IMR-90 (cell line): ENCODE measurements around the gene HS3ST5. TPM values are rescaled to one million over a fixed set of nuclear protein-coding genes. Genes with fewer than 3 reads are reported as not detected.

Experiments used
- ATAC-seq: fragments of 200-7000 bp; cut with Tn5 transposase; 2 replicates; pipeline ENCODE4 v1.9.1; 2020; ENCODE audit warnings: low read depth, mild to moderate bottlenecking, moderate library complexity
- BruUV-seq: library from RNA; stranded (reverse); fragments of 400-500 nt; replicated peaks from 2 replicates; lab custom pipeline; 2021; lab: Mats Ljungman, UMichigan
- CTCF ChIA-PET: fragments of 300-600 bp; formaldehyde crosslinking; extraction: SDS; loops from one replicate; lab custom pipeline; 2021; ENCODE audit warnings: antibody characterized with exemption; lab: Yijun Ruan, JAX
- POLR2A ChIA-PET: fragments of 300-600 bp; sonication (Branson Sonifier 250); formaldehyde crosslinking; loops from one replicate; lab custom pipeline; 2022; ENCODE audit warnings: antibody characterized with exemption; ENCODE audit not compliant: unreplicated experiment; lab: Charles Lee
- DNase-seq: peaks from one replicate; pipeline ENCODE4 v3.0.0; 2013
- H2AFZ ChIP-seq: replicated peaks from 2 replicates; pipeline ENCODE3; 2013; ENCODE audit warnings: low read length, mild to moderate bottlenecking; ENCODE audit not compliant: poor library complexity
- H2AK5ac ChIP-seq: 2 replicates; pipeline ENCODE4 v1.6.1; 2013; ENCODE audit warnings: low read depth, low read length, inconsistent platforms
- H2AK9ac ChIP-seq: replicated peaks from 2 replicates; pipeline ENCODE3; 2013; ENCODE audit warnings: mild to moderate bottlenecking, low read depth, low read length, moderate library complexity; ENCODE audit not compliant: poor library complexity
- H2BK120ac ChIP-seq: 2 replicates; pipeline ENCODE4 v1.6.1; 2013; ENCODE audit warnings: low read depth, low read length, inconsistent platforms
- H2BK15ac ChIP-seq: 3 replicates; pipeline ENCODE4 v1.6.1; 2013; ENCODE audit warnings: low read depth, low read length, inconsistent platforms
- H2BK20ac ChIP-seq: 2 replicates; pipeline ENCODE4 v1.6.1; 2013; ENCODE audit warnings: low read depth, mild to moderate bottlenecking, inconsistent platforms, low read length, moderate library complexity
- H2BK5ac ChIP-seq: 2 replicates; pipeline ENCODE4 v1.6.1; 2013; ENCODE audit warnings: mild to moderate bottlenecking, low read depth, low read length, inconsistent platforms; ENCODE audit not compliant: poor library complexity, severe bottlenecking
- H3K14ac ChIP-seq: replicated peaks from 2 replicates; pipeline ENCODE4 v1.6.1; 2013; ENCODE audit warnings: low read depth, low read length, inconsistent platforms
- H3K18ac ChIP-seq: 2 replicates; pipeline ENCODE4 v1.6.1; 2013; ENCODE audit warnings: low read depth, low read length, control low read depth
- H3K23ac ChIP-seq: 2 replicates; pipeline ENCODE4 v1.6.1; 2013; ENCODE audit warnings: low read depth, low read length, inconsistent platforms
- H3K27ac ChIP-seq: 2 replicates; pipeline ENCODE4 v1.5.1; 2013; ENCODE audit warnings: mild to moderate bottlenecking, control low read depth, low read length; ENCODE audit not compliant: insufficient read depth
- H3K27me3 ChIP-seq: 2 replicates; pipeline ENCODE4 v1.6.1; 2013; ENCODE audit warnings: low read length; ENCODE audit not compliant: control insufficient read depth, insufficient read depth
- H3K36me3 ChIP-seq: 2 replicates; pipeline ENCODE4 v1.6.1; 2013; ENCODE audit warnings: low read length, mixed read lengths; ENCODE audit not compliant: control insufficient read depth, insufficient read depth
- H3K4ac ChIP-seq: 2 replicates; pipeline ENCODE4 v1.6.1; 2013; ENCODE audit warnings: low read depth, low read length, inconsistent platforms
- H3K4me1 ChIP-seq: 2 replicates; pipeline ENCODE4 v1.6.1; 2013; ENCODE audit warnings: low read length, mixed read lengths; ENCODE audit not compliant: control insufficient read depth, insufficient read depth
- H3K4me2 ChIP-seq: 2 replicates; pipeline ENCODE4 v1.6.1; 2013; ENCODE audit warnings: low read depth, mild to moderate bottlenecking, control low read depth, low read length, moderate library complexity
- H3K4me3 ChIP-seq: 2 replicates; pipeline ENCODE4 v1.5.1; 2013; ENCODE audit warnings: low read depth, mild to moderate bottlenecking, control low read depth, low read length, moderate library complexity; ENCODE audit not compliant: insufficient read depth
- H3K56ac ChIP-seq: 2 replicates; pipeline ENCODE4 v1.6.1; 2013; ENCODE audit warnings: low read length, inconsistent platforms; ENCODE audit not compliant: insufficient read depth; ENCODE audit errors: extremely low read depth
- H3K79me1 ChIP-seq, 2 experiments: 2 replicates each; pipeline ENCODE4 v1.6.1; 2013; ENCODE audit warnings: low read length in 2 of 2, inconsistent platforms in 1 of 2, low read depth in 1 of 2
- H3K9ac ChIP-seq: 2 replicates; pipeline ENCODE4 v1.6.1; 2013; ENCODE audit warnings: low read depth, low read length, control low read depth
- H3K9me1 ChIP-seq: 2 replicates; pipeline ENCODE4 v1.6.1; 2013; ENCODE audit warnings: low read length, inconsistent platforms; ENCODE audit not compliant: insufficient read depth
- H3K9me3 ChIP-seq: 2 replicates; pipeline ENCODE4 v1.6.1; 2013; ENCODE audit warnings: low read length; ENCODE audit not compliant: control insufficient read depth, insufficient read depth
- H4K20me1 ChIP-seq: 2 replicates; pipeline ENCODE4 v1.6.1; 2013; ENCODE audit warnings: low read length, inconsistent platforms; ENCODE audit not compliant: insufficient read depth
- H4K5ac ChIP-seq: 2 replicates; pipeline ENCODE4 v1.6.1; 2013; ENCODE audit warnings: mild to moderate bottlenecking, low read depth, low read length, control low read depth
- H4K8ac ChIP-seq, 2 experiments: 2 replicates each; pipeline ENCODE4 v1.6.1; 2013; ENCODE audit warnings: low read depth in 2 of 2, low read length in 2 of 2, control low read depth in 1 of 2, inconsistent platforms in 1 of 2
- H4K91ac ChIP-seq: 2 replicates; pipeline ENCODE4 v1.6.1; 2013; ENCODE audit warnings: low read depth, low read length, inconsistent platforms; ENCODE audit not compliant: insufficient read depth
- BHLHE40 ChIP-seq: fragments of 150-350 bp; IDR thresholded peaks from 2 replicates; pipeline ENCODE4 v1.6.1; 2016; ENCODE audit warnings: mild to moderate bottlenecking, low read depth, low read length
- CEBPB ChIP-seq: IDR thresholded peaks from 2 replicates; pipeline ENCODE4 v1.6.1; 2012; ENCODE audit warnings: low read depth, low read length, improper control_type of control experiment
- CHD1 ChIP-seq: IDR thresholded peaks from 2 replicates; pipeline ENCODE4 v1.6.1; 2012; ENCODE audit warnings: low read depth, low read length, improper control_type of control experiment
- FOS ChIP-seq: fragments of 150-350 bp; IDR thresholded peaks from 2 replicates; pipeline ENCODE4 v1.6.1; 2016; ENCODE audit warnings: low read depth, low read length
- MAFK ChIP-seq: IDR thresholded peaks from 2 replicates; pipeline ENCODE4 v1.6.1; 2012; ENCODE audit warnings: low read depth, low read length, improper control_type of control experiment
- MAZ ChIP-seq: IDR thresholded peaks from 2 replicates; pipeline ENCODE4 v1.6.1; 2012; ENCODE audit warnings: low read depth, mild to moderate bottlenecking, low read length, improper control_type of control experiment, moderate library complexity, borderline replicate concordance
- POLR2A ChIP-seq: IDR thresholded peaks from 2 replicates; pipeline ENCODE4 v1.6.1; 2012; ENCODE audit warnings: mild to moderate bottlenecking, low read depth, low read length
- RAD21 ChIP-seq: IDR thresholded peaks from 2 replicates; pipeline ENCODE4 v1.6.1; 2012; ENCODE audit warnings: low read length, improper control_type of control experiment
- RCOR1 ChIP-seq: IDR thresholded peaks from 2 replicates; pipeline ENCODE4 v1.6.1; 2012; ENCODE audit warnings: mild to moderate bottlenecking, low read length, improper control_type of control experiment; ENCODE audit not compliant: insufficient replicate concordance
- RFX5 ChIP-seq: IDR thresholded peaks from 2 replicates; pipeline ENCODE4 v1.8.0; 2012; ENCODE audit warnings: low read depth, mild to moderate bottlenecking, low read length, moderate library complexity
- SMC3 ChIP-seq: fragments of 150-350 bp; IDR thresholded peaks from 2 replicates; pipeline ENCODE4 v1.6.1; 2016; ENCODE audit warnings: low read depth, mild to moderate bottlenecking, antibody characterized with exemption, low read length, moderate library complexity
- dilution Hi-C: fragments of 300-500 bp; cut with HindIII; formaldehyde crosslinking; loops from one replicate; pipeline ENCODE4 v1.14.3; 2018; ENCODE audit warnings: low sequenced_read_pairs; ENCODE audit not compliant: unreplicated experiment
- in situ Hi-C: fragments of 300-500 bp; cut with MboI; formaldehyde crosslinking; loops from 3 replicates; pipeline ENCODE4 v1.14.3; 2019; ENCODE audit warnings: low sequenced_read_pairs, inconsistent platforms, mixed read lengths
- intact Hi-C: fragments of 100-400 bp; cut with micrococcal nuclease; formaldehyde crosslinking; loops from 2 replicates; pipeline ENCODE4 v1.10.0; 2022
- polyA plus RNA-seq, 3 experiments: library from polyadenylated mRNA; depleted of rRNA; stranded (reverse); fragments of >200 nt; gene quantifications; 2 replicates each; pipeline ENCODE4 v1.2.3, GENCODE V29; 2012; ENCODE audit warnings: low replicate concordance in 1 of 3
- total RNA-seq: library from RNA; depleted of rRNA; stranded (reverse); fragments of >200 nt; gene quantifications from 2 replicates; pipeline ENCODE4 v1.2.3, GENCODE V29; 2012
- TF ChIP-seq, protein P1 (sequence below): conservative IDR thresholded peaks from 2 replicates; pipeline ENCODE4 v1.5.1; 2012; ENCODE audit warnings: mild to moderate bottlenecking, low read depth, low read length, improper control_type of control experiment

HS3ST5 gene
- total and polyA plus RNA-seq, 2 of the 4 experiments (the other 2 are of a cell fraction) = not detected

DNA sequence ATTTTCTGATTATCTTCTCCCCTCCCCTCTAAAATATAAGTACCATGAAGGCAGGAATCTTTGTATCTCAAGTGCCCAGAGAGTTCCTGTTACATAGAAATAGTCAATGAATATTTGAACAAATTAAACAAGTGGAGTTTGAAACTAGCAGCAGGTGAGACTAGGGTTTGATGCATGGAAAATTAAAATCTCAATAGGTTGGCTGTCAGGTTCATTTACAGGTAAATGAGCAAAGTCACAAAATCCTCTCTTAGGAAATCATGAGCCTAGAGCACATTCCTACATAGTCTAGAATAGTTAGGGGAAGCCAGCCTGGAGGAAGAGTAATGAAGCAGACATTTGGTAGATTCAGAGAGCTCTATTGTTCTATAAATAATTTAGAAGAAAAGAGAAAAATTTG is 140.4 kb downstream of the HS3ST5 start:
- H2AFZ ChIP-seq = no peak overlapping the region
- no peak overlapping the region for H3K27ac ChIP-seq
- H2BK5ac ChIP-seq = no peak overlapping the region
- H3K4me1 ChIP-seq = no peaks in the 10 kb centered on the region
- no peaks in the 10 kb centered on the region for H3K27me3 ChIP-seq
- CTCF ChIA-PET = no interaction called here
- DNase-seq (no peak), ATAC-seq (no peak)
- no peak overlapping the region for H2AK5ac ChIP-seq
- dilution Hi-C loops (no loop called here), in situ Hi-C loops (no loop called here), intact Hi-C loops (no loop called here)
- no peak overlapping the region for H4K8ac ChIP-seq
- no peaks in the 10 kb centered on the region for H3K9me3 ChIP-seq
- no peak overlapping the region for H3K4ac ChIP-seq
- H3K4me3 ChIP-seq = no peak overlapping the region
- H3K18ac ChIP-seq = no peak overlapping the region
- H3K23ac ChIP-seq = no peak overlapping the region
- H3K9ac ChIP-seq = no peak overlapping the region
- no peak overlapping the region for H2BK15ac ChIP-seq
- H4K5ac ChIP-seq = no peak overlapping the region
- no peaks in the 10 kb centered on the region for H3K79me1 ChIP-seq
- no peak overlapping the region for H2BK20ac ChIP-seq
- H4K20me1 ChIP-seq = no peaks in the 10 kb centered on the region
- no peak overlapping the region for H3K56ac ChIP-seq
- no peak overlapping the region for H3K14ac ChIP-seq
- H3K9me1 ChIP-seq = no peaks in the 10 kb centered on the region
- H4K91ac ChIP-seq = no peak overlapping the region
- H3K36me3 ChIP-seq = no peaks in the 10 kb centered on the region
- BruUV-seq = no TSS peak
- POLR2A ChIA-PET = no interaction called here
- H2BK120ac ChIP-seq = no peak overlapping the region
- H3K4me2 ChIP-seq = no peak overlapping the region
- no peak overlapping the region for H2AK9ac ChIP-seq
- no peak for TF ChIP-seq RCOR1
- TF ChIP-seq FOS = no peak
- TF ChIP-seq RFX5 = no peak
- TF ChIP-seq, protein P1, sequence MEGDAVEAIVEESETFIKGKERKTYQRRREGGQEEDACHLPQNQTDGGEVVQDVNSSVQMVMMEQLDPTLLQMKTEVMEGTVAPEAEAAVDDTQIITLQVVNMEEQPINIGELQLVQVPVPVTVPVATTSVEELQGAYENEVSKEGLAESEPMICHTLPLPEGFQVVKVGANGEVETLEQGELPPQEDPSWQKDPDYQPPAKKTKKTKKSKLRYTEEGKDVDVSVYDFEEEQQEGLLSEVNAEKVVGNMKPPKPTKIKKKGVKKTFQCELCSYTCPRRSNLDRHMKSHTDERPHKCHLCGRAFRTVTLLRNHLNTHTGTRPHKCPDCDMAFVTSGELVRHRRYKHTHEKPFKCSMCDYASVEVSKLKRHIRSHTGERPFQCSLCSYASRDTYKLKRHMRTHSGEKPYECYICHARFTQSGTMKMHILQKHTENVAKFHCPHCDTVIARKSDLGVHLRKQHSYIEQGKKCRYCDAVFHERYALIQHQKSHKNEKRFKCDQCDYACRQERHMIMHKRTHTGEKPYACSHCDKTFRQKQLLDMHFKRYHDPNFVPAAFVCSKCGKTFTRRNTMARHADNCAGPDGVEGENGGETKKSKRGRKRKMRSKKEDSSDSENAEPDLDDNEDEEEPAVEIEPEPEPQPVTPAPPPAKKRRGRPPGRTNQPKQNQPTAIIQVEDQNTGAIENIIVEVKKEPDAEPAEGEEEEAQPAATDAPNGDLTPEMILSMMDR = no peak
- no peak for TF ChIP-seq POLR2A
- no peak for TF ChIP-seq MAZ
- no peak for TF ChIP-seq CHD1
- TF ChIP-seq RAD21 = no peak
- TF ChIP-seq MAFK = no peak
- TF ChIP-seq BHLHE40 = no peak
- no peak for TF ChIP-seq SMC3
- TF ChIP-seq CEBPB = no peak
